ENCODE measurements around the gene RCAN2.

GRCh38 chr6:46411456-46412197 is 79.6 kb downstream of the RCAN2 start:
- TF ChIP-seq CTCF (conservative IDR thresholded peaks at IDR 0.05; ENCODE audit: low read length) (no peak), EZH2phosphoT487 (IDR thresholded peaks at IDR 0.05; ENCODE audit: borderline replicate concordance, low read depth, low read length) (no peak)

Data from OCI-LY7 (cell line).